GM21723 (cell line): ENCODE measurements around the gene ACTN4.
A peak's percentile ranks its signal among the peaks of the same experiment; 100 is the strongest.

Source experiments
- ATAC-seq: cut with Tn5 transposase; IDR thresholded peaks from one replicate; pipeline ENCODE4 v1.9.1; 2021; ENCODE audit warnings: mild to moderate bottlenecking, moderate library complexity; ENCODE audit not compliant: unreplicated experiment

The ACTN4 gene

DNA sequence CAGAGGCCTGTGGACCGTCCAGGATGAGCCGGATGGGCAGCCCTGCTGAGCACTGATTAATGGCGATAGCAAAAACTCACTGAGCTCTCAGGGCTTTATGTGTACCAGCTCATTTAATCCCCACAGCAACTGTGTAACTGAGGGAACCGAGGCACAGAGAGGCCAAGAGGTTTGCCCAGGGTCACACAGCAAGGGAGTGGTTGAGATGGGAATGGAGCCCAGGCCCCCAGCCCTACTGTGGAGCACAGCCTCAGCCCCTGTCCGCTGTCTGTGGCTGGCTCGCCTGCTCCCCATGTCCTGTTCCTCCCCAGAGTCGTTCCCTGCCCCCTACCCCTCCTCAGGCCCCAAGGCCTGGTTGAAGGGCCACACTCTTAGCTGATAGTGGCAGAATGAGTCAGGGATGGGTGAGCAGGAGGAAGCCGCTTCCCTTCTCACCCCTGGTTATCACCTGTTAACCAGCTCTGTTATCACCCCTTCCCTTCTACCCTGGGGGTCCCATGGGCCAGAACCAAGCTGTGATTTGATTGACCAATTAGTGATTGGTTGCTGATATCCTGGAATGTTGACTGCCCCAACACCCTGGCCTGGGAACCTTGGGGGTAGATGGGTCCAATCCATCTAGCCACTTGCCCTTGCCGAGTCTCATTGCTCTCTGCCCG is 75.6 kb downstream of the ACTN4 start:
- ATAC-seq = no peak

DNA sequence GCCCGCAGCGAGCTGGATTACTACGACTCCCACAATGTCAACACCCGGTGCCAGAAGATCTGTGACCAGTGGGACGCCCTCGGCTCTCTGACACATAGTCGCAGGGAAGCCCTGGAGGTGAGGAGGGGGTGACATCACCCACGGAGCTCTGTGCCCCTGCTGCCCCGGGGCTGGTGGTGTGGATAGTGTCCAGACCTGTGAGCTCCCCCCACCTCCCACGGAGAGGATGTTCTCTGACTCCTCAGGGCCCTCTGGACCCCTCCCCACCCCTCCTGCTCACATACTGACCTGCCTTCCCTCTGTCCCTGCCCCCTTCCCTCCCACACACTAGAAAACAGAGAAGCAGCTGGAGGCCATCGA is 76.1 kb downstream of the ACTN4 start:
- no peak for ATAC-seq

DNA sequence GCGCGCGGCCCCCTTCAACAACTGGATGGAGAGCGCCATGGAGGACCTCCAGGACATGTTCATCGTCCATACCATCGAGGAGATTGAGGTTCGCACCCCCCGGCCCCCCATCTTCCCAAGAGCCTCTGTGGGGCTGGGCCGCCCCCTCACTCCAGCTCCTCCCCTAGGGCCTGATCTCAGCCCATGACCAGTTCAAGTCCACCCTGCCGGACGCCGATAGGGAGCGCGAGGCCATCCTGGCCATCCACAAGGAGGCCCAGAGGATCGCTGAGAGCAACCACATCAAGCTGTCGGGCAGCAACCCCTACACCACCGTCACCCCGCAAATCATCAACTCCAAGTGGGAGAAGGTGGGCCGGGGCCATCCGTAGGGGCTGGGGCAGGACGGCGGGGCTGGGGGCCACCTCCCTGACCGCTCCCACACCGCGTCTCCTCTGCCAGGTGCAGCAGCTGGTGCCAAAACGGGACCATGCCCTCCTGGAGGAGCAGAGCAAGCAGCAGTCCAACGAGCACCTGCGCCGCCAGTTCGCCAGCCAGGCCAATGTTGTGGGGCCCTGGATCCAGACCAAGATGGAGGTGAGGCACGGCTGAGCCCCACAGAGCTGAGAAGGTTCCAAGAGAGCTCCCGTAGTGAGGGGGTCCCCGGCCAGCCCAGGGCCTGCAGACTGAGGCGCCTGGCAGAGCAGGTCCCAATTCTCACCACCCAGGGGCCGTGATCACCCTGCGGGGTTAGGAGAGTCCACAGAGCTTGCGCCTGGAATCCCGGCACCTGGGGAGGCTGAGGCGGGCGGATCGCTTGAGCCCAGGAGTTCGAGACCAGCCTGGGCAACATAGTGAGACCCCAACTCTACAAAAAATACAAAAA is 76.8 kb downstream of the ACTN4 start:
- no peak for ATAC-seq

DNA sequence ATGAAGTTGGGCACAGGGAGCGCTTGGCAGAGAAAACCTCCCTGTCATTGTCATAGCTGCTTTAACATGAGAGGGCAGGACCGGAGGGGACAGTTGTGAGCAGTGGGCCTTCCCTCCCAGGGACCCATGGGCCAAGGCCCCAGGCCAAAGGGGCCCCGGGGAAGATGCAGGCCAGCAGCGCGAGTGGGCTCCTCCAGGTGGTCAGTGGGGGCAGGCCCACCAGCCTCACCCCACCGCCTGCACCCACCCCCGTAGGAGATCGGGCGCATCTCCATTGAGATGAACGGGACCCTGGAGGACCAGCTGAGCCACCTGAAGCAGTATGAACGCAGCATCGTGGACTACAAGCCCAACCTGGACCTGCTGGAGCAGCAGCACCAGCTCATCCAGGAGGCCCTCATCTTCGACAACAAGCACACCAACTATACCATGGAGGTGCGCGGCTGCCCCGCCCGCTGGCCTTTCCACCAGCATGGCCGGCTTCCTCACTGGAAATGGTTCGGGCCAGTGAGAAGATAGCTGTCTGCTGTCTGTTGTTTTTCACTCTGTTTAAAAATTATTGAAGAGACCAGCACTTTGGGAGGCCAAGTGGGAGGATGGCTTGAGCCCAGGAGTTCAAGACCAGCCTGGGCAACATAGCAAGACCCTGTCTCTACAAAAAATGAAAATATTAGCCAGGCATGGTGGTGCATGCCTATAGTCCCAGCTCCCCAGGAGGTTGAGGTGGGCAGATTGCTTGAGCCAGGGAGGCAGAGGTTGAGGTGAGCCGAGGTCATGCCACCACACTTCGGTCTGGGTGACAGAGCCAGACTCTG is 78.2 kb downstream of the ACTN4 start:
- no peak for ATAC-seq

DNA sequence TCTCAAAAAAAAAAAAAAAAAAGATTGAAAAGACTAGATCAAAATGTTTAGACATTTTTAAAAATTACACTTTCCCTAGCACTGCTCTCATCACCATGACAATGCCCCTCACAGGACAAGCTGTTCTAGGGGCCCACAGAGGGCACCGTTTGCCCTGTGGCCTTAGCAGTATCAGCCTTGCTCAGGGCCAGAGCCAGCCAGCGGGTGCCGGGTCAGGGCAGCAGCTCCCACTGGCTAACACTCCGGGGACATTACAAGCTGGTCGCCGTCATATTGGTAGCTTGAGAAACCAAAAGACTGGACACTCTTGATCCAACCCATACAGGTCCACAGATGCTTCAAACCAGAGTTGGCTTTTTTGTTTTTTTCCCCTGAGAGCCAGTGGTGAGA is 78.8 kb downstream of the ACTN4 start:
- ATAC-seq = no peak

DNA sequence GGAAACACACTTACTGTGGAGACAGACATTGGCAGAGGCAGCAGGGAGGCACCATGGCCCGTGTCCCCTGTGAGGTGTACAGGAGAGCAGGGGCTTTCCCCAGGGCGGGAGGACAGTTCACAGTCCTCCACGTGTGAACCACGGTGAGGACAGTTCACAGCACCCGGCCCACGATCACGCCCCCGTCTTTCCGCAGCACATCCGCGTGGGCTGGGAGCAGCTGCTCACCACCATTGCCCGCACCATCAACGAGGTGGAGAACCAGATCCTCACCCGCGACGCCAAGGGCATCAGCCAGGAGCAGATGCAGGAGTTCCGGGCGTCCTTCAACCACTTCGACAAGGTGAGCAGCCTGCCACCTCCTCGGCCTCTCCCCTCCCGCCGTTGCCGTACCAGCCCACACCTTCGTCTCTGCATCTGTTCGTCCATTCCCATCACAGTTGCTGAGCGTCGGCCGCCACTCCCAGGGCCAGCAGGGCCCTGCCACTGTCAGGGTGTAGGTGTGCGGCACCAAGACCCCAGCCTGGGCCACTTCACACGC is 79.4 kb downstream of the ACTN4 start:
- no peak for ATAC-seq

DNA sequence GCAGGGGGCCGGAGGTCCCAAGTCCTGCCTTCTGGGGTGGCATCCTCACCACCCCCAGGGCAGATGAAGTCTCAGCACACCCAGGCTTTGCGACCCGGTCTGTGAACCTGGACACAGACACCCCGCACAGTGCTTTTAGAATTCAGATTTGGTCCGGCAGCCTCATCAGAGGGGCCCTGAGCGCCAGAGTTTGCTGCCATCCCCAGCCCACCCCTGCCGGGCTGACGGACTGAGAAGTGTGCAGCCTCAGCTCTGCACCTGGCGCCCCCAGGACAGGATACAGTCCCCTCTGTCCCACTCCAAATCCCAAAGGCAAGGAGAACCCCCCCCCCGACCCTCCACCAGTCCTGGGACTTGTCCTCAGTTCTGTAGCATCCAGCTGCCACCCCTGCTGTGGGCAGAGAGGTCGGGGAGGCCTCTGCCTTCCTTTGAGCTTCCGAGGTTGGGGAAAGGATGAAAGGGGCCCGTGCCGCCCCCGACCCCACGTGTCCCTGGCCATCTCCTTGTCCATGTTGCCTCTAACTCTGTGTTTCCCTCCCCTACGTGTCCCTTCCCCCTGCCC is 79.9 kb downstream of the ACTN4 start:
- ATAC-seq = no peak

DNA sequence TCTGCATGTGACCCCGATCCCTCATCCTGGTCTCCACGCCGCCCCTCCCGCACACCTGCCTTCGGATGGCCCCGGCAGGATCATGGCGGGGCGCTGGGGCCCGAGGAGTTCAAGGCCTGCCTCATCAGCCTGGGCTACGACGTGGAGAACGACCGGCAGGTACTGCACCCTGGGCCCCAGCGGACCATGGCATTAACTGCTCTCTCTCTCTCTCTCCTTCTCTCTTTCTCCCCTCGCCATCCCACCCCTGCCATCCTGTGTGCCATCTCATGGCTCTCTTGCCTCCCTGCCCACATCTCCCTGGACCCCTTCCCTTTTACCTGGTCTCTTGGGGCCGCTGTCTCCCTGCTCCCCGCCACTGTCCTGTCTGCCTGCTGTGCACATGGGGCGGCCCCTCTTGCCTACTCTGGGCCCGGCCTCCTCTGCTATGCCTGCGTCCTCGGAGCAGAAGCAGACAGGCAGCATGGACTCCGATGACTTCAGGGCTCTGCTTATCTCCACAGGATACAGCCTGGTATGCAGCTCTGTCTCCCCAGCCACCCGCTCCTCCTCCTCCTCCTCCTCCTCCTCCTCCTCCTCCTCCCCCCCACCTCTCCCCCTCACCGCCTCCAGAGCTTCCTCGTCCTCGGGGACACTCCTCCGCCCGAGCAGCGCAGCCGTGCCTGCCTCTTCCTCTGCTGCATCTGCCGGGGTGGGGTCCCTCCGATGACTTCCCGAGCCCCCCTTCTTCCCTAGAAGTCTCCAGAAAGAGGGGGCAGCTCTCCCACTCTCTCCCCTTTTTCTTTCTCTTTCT is 80.6 kb downstream of the ACTN4 start:
- ATAC-seq = no peak

DNA sequence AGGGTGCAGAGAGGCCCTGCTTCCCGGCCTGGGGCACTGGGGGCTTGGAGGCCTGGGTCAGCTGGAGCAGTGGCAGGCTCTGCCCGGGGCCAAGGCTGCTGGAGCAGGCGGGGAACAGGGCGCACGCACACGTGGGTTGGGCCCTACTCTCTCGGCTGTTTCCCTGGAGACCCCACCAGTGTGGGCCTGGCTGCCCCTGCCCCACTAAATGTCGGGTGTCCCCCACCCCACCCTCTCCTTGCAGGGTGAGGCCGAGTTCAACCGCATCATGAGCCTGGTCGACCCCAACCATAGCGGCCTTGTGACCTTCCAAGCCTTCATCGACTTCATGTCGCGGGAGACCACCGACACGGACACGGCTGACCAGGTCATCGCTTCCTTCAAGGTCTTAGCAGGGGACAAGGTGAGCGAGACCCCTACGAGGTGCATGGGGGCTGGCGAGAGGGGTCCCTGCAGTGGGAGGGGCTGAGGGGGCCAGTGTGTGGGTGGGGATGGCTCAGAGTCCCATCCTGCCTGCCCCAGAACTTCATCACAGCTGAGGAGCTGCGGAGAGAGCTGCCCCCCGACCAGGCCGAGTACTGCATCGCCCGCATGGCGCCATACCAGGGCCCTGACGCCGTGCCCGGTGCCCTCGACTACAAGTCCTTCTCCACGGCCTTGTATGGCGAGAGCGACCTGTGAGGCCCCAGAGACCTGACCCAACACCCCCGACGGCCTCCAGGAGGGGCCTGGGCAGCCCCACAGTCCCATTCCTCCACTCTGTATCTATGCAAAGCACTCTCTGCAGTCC is 81.5 kb downstream of the ACTN4 start:
- no peak for ATAC-seq

DNA sequence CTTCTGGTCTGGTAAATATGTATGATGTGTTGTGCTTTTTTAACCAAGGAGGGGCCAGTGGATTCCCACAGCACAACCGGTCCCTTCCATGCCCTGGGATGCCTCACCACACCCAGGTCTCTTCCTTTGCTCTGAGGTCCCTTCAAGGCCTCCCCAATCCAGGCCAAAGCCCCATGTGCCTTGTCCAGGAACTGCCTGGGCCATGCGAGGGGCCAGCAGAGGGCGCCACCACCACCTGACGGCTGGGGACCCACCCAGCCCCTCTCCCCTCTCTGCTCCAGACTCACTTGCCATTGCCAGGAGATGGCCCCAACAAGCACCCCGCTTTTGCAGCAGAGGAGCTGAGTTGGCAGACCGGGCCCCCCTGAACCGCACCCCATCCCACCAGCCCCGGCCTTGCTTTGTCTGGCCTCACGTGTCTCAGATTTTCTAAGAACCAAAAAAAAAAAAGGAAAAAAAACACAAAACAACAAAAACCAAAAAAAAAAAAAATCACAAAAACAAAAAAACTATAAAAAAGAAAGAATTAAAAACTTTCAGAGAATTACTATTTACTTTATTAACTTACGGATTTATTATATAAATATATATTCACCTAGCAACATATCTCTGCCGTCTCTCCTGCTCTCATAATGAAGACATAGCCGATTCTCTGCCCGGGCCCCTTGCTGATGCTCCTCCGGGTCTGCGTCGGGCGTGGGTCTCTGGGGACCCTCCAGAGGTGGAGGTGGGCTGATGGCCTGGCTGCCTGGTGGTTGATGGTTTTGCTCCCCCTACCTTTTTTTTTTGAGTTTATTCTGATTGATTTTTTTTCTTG is 82.4 kb downstream of the ACTN4 start:
- ATAC-seq = no peak

DNA sequence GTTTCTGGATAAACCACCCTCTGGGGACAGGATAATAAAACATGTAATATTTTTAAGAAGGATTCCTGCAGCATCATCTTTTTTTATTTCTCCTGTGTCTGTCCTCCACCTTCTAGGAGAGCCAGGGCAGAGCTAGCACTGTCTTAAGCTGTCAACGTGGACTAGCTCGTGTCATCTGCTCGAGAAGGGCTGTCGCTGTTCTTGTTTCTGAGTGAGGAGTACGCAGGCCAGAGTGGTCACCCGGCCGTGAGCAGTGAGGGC is 83.0 kb downstream of the ACTN4 start:
- ATAC-seq = no peak

DNA sequence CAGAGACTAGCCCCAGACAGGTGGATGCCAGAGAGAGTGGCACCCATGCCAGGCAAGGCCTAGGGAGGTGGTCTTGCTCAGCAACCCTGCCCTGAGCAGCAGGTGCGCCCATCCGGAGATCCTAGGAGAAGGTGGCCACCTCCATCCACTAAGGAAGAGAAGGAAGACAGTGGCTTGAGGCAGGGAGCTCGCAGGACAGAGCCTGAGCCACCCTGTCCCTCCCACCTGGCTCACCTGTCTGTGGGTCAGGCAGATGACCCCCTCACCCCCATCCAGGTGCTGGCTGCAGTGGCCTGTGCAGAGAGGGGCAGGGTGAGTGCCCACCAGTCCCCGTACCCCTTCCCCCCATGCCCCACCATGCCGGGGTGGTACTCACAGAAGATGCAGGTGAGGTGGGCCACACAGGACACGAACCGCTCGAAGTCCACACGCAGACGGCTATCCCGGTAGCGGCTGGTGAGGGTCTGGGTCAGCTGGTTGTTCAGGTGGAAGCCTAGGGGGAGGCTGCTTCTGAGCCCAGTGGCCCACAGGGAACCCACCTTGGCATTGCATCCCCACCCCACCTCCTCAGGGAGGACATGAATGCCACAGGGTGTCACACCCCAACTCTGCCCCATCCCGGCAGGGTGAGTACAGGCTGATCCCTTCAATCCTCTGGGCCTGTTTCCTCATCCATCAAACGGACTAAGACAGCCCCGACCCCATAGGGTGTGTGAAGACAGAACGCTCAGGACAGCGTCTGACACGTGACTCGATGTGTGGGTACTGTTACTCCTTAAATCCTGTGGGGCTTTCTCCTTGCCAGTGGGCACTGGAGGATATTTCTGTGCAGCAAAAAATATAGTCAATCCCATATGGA is 83.5 kb downstream of the ACTN4 start:
- no peak for ATAC-seq

DNA sequence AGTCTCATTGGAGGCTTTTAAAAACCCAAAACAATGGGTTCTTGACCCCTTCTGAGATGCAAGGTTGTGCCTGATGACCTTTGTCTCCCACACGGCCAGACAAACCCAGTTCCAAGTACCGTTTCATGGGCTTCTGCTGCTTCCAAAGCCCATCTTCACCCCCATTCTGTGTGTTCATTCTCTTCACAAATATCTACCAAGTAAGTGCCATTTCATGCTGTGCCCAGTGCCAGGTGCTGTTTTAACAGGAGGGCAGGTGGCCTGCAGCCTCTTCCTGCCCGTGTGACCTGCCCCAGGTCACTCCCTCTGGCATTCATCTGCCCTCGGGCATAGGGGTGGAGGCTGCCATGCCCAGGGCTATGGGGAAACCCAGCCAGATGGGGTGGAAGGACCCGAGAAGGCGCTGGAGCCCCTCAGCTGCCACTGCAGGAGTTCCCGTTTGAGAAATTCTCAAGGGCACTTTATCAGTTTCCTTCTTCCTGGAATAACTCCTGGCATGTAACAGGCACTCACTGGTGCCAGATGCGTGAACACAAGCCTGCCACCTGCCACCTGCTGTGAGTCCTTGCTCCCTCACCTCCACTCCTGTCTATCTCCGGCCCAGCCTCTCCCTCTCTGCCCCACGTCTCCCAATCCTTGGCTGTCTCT is 84.3 kb downstream of the ACTN4 start:
- no peak for ATAC-seq

DNA sequence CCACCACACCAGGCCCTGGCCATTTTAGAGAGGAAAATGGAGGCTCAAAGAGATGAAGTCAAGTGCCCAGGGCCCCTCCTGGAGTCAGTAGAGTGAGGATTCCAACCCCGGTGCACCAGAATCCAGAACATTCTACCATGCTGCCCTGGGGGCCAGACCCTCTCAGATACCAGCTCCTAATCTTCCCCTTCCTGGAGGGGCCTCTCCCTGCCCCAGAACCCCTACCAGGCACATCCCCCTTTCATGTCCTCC is 85.7 kb downstream of the ACTN4 start:
- no peak for ATAC-seq

DNA sequence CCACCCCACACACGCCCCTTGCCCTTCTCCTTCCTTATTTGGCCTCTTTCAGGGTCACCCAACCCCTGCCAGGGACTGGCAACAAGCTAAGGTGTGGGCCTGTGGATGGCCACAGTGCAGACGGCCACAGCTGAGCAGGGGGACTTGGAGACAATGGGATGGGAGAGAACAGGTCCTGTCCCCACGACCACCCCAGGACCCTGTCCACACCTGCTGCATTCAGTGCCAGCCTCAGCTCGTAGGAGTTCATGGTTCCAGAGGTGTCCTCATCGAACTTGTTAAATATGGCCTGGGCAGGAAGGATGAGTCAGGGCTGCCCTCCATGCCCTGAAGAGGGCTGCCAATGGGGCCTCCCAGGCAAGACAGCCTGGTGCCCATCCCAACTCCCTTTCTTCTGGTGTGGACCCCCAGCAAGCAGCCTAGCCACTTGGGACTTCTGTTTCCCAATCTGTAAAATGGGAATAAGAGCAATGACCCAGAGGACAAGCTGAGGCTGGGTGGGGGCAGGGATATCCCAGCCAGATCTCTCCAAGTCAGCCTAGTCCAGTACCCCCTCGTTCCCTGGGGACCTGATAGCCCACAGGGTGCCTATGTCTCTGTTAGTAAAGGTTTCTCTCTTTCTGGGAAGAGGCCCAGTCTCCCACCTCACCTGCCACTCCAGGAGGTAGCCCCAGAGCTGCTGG is 86.2 kb downstream of the ACTN4 start:
- no peak for ATAC-seq

DNA sequence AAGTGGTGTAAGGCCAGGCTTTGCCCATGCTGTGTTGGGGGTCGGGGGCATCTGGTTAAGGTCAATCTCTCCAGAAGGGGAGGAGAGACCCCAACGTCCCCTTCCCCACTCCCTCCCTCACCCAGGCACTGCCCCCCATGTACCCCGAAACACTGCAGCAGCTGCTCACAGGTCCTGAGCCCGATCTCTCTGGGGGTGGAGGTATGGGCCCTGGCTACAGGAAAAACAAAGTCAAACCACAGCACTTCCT is 86.7 kb downstream of the ACTN4 start:
- ATAC-seq = no peak

DNA sequence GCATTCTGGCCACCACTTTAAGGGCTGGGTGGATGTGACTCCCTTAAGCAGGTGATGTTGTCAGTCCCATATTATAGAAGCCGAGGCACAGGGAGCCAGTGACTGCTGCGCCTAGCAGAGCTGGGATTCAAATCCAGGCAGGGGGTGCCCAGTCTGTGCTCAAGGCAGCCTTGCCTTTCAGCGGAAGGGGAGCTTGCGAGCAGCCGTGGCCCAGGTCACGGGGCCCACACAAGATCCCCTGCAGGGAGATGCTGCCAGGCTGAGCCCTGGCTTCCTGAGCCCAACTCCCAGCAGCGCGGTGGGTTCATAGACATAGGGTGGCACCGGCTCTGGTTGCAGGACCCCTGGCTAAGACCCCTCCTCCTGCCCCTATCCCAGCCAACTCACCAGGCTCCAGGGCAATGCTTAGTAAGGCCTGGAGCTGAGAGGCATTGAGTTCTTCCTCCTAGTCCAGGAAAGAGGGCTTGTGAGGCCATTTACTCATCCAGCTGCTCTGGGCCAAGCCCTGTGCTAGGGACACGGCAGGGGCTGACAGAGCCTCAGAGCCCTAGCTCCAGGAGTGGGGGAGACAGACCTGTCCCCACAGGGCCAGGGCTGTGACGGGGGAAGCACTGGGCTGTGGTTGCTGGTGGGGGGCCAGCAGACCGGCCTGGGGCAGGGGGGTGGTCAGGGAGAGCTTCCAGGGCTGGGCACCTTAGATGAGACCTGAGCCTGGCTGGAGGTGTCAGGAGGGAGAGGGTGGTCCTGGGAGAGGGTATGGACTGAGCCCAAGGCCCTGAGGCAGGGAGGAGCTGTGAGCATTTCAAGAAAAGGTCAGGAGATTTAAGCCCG is 87.2 kb downstream of the ACTN4 start:
- ATAC-seq = peak; percentile 44
